GM18498 (cell line): Measurements from ENCODE around the gene AHNAK.
"Not testable (repeated sequence)": the region's sequence is repeated elsewhere in the genome, so short reads cannot be mapped to it uniquely, and the experiment has no call there.

Experiments
- ATAC-seq: cut with Tn5 transposase; IDR thresholded peaks from one replicate; pipeline ENCODE4 v1.9.1; 2021; ENCODE audit warnings: mild to moderate bottlenecking, moderate library complexity; ENCODE audit not compliant: unreplicated experiment

AHNAK gene

GRCh38 chr11:62573592-62574362 lies 27.2 kb upstream of the AHNAK start, which contains the start of gene EEF1G:
EEF1G (minus strand) TSS chr11:62573891; CDS start chr11:62573842, 49 bp downstream.
- peak; percentile 90 for ATAC-seq

GRCh38 chr11:62573006-62573591 lies 26.5 kb upstream of the AHNAK start:
- ATAC-seq, result no peak

GRCh38 chr11:62572431-62572830 lies 25.8 kb upstream of the AHNAK start:
- ATAC-seq, result no peak

GRCh38 chr11:62571493-62571892 lies 24.9 kb upstream of the AHNAK start:
- ATAC-seq, result not testable (repeated sequence)

GRCh38 chr11:62570903-62571302 lies 24.3 kb upstream of the AHNAK start:
- ATAC-seq, result not testable (repeated sequence)

GRCh38 chr11:62569611-62570010 lies 23.0 kb upstream of the AHNAK start:
- ATAC-seq, result no peak

- no peak for ATAC-seq
These were observed 20.5 kb upstream of the AHNAK start for GRCh38 chr11:62567018-62567633.

GRCh38 chr11:62566247-62566646 lies 19.6 kb upstream of the AHNAK start:
- no peak for ATAC-seq

GRCh38 chr11:62565100-62565802 lies 18.6 kb upstream of the AHNAK start:
- no peak for ATAC-seq

GRCh38 chr11:62561677-62562230 lies 15.1 kb upstream of the AHNAK start:
- ATAC-seq, result not testable (repeated sequence)

GRCh38 chr11:62560566-62561103 lies 14.0 kb upstream of the AHNAK start:
- no peak for ATAC-seq

- ATAC-seq, result not testable (repeated sequence)
These were observed 13.0 kb upstream of the AHNAK start for GRCh38 chr11:62559626-62560025.

GRCh38 chr11:62559204-62559603 lies 12.6 kb upstream of the AHNAK start:
- no peak for ATAC-seq

GRCh38 chr11:62558669-62559068 lies 12.1 kb upstream of the AHNAK start:
- no peak for ATAC-seq

- ATAC-seq, result peak; percentile 28
These were observed 10.4 kb upstream of the AHNAK start for GRCh38 chr11:62556875-62557631.

- ATAC-seq, result peak; percentile 45
These were observed 9.7 kb upstream of the AHNAK start for GRCh38 chr11:62556108-62556874.

- ATAC-seq, result peak; percentile 35
These were observed 9.0 kb upstream of the AHNAK start for GRCh38 chr11:62555464-62556107.

GRCh38 chr11:62554387-62555167 lies 8.0 kb upstream of the AHNAK start:
- ATAC-seq, result no peak
